ENCODE measurements around the gene IQCE.

DNA sequence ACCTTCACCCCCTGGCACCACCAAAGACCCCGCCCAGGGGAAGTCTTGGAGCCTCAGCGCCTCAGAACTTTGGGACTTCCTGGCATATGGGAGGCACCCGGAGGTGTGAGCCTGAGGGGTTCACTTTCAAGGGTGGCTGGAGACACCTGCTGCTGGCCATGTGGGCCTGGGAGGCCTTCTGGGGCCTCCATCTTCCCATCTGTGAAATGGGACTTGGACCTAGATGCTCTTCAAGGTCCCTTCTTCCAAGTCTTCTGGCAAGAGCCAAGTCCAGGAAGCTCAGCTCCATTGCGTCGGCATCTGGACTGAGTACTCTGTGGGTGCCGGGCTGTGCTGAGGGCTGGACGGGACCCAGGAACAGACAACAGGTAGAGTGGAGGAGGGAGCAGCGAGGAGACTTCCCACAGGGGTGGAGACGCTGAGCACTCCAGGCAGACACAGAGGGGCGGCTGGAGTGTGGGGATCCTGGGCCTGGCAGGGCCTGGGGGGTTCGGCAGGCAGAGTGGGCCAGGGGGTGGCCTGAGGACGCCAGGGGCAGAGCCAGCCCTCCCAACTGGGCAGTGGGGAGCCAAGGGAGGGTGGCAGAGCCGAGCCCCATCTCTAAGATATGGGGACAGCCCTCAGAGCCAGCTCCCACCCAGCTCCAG lies 48.5 kb upstream of the IQCE start:
- TF ChIP-seq POLR2A (IDR thresholded peaks at IDR 0.05) (no peak), CTCF (IDR thresholded peaks at IDR 0.05) (no peak)
